OCI-LY3 (cell line): ENCODE measurements around the gene RDX.

Source experiments
- EZH2phosphoT487 ChIP-seq: fragments of 200-600 bp; shearing (Covaris generic); IDR thresholded peaks from 2 replicates; pipeline ENCODE4 v1.6.1; 2018; ENCODE audit warnings: antibody characterized with exemption, mixed run types, low read depth
- TF ChIP-seq, protein P1 (sequence below): fragments of 200-600, 300-600 bp; sonication (generic); IDR thresholded peaks from 2 replicates; pipeline ENCODE4 v1.5.1; 2014; ENCODE audit warnings: antibody characterized with exemption, low read length, low read depth

DNA sequence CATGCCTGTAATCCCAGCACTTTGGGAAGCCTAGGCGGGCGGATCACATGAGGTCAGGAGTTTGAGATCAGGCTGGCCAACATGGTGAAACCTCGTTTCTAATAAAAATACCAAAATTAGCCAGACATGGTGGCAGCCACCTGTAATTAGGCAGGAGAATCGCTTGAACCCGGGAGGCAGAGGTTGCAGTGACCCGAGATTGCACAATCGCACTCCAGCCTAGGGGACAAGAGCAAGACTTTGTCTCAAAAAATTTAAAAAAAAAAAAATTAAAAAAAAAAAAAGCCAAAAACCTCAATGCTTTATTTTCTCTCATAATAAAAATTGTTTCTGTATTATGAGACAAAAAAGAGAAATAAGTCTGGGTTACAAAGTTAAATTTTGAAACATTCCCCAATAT is 54.2 kb downstream of the RDX start:
- TF ChIP-seq, protein P1, sequence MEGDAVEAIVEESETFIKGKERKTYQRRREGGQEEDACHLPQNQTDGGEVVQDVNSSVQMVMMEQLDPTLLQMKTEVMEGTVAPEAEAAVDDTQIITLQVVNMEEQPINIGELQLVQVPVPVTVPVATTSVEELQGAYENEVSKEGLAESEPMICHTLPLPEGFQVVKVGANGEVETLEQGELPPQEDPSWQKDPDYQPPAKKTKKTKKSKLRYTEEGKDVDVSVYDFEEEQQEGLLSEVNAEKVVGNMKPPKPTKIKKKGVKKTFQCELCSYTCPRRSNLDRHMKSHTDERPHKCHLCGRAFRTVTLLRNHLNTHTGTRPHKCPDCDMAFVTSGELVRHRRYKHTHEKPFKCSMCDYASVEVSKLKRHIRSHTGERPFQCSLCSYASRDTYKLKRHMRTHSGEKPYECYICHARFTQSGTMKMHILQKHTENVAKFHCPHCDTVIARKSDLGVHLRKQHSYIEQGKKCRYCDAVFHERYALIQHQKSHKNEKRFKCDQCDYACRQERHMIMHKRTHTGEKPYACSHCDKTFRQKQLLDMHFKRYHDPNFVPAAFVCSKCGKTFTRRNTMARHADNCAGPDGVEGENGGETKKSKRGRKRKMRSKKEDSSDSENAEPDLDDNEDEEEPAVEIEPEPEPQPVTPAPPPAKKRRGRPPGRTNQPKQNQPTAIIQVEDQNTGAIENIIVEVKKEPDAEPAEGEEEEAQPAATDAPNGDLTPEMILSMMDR = no peak
- no peak for TF ChIP-seq EZH2phosphoT487
